Fibroblast of mammary gland (primary cell): ENCODE results near the gene TESK1.
"Not testable (repeated sequence)": the region's sequence is repeated elsewhere in the genome, so short reads cannot be mapped to it uniquely, and the experiment has no call there.

Experiments
- DNase-seq: peaks from one replicate; pipeline ENCODE4 v3.0.0-alpha.2; 2010; ENCODE audit warnings: low read depth
- H3K4me3 ChIP-seq: 2 replicates; pipeline ENCODE4 v1.5.1; 2011; ENCODE audit warnings: low read depth, mild to moderate bottlenecking, low read length, moderate library complexity; ENCODE audit not compliant: control insufficient read depth
- TF ChIP-seq, protein P1 (sequence below): conservative IDR thresholded peaks from 2 replicates; pipeline ENCODE4 v1.5.1; 2011; ENCODE audit warnings: low read depth, low read length, inconsistent platforms; ENCODE audit not compliant: control insufficient read depth, insufficient read depth

Gene TESK1

DNA sequence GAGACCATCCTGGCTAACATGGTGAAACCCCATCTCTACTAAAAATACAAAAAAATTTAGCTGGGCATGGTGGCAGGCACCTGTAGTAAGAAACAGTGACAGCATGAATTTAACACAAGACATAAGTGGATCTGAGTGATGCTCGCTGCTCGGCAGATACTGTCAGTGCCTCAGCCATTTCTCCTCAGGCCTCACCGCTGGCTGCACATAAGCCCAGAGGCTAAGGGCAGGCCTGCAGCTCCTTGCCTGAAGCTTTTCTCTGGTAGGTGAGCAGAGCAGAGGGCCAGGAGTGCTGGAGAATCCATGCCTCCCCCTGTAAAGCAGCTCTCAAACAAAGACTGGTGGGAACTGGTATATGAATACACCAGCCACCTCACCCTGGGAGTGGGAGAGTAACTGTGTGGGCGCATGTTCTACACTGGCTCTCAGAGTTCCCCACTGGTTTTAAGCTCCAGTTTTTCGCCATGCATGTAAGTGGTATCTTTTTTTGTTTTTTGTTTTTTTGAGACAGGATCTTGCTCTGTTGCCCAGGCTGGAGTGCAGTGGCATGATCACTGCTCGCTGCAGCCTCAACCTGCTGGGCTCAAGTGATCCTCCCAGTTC lies 23.4 kb downstream of the TESK1 start:
- H3K4me3 ChIP-seq, result no peak overlapping the region
- TF ChIP-seq, protein P1, sequence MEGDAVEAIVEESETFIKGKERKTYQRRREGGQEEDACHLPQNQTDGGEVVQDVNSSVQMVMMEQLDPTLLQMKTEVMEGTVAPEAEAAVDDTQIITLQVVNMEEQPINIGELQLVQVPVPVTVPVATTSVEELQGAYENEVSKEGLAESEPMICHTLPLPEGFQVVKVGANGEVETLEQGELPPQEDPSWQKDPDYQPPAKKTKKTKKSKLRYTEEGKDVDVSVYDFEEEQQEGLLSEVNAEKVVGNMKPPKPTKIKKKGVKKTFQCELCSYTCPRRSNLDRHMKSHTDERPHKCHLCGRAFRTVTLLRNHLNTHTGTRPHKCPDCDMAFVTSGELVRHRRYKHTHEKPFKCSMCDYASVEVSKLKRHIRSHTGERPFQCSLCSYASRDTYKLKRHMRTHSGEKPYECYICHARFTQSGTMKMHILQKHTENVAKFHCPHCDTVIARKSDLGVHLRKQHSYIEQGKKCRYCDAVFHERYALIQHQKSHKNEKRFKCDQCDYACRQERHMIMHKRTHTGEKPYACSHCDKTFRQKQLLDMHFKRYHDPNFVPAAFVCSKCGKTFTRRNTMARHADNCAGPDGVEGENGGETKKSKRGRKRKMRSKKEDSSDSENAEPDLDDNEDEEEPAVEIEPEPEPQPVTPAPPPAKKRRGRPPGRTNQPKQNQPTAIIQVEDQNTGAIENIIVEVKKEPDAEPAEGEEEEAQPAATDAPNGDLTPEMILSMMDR, result no peak
- DNase-seq, result no peak

DNA sequence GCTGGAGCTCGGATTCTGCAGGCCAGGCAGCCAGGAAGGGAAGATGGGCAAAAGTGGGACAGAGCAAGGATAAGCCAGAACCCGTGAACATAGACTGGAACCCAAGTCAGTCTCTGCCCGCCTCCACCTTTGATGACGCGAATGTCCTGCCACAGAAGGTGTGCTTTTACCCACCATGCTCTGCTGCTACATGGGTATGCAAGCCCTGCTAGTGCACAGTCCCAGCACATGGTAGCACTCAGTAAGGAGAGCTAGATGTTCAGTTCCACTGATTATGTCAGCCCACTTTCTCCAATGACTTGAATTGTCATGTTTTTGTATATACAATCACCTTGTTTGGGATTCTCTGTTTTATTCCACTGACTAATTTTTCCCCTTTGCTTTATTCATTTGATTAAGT lies 24.5 kb downstream of the TESK1 start:
- TF ChIP-seq, protein P1, result no peak
- DNase-seq, result no peak
- no peak overlapping the region for H3K4me3 ChIP-seq

DNA sequence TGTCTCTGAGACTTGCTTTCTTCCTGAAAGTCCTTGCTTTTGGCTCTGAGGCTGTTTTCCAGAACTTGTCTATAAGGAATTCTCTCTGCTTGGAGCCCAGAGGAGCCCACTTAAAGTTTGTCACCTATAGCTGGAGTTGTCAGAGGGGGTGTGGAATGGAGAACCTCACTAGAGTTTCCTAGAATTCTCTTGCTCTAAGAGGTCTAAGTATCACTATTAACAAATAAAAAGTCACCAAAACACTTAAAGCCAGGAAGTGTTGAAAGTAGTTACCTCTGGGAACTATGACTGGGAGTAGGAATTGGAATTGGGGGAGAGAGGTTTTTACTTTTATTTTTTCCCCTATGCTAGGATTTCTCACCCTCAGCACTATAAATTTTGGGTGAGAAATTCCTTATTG lies 30.7 kb downstream of the TESK1 start:
- no peak for DNase-seq
- TF ChIP-seq, protein P1, result no peak
- H3K4me3 ChIP-seq, result no peak overlapping the region

DNA sequence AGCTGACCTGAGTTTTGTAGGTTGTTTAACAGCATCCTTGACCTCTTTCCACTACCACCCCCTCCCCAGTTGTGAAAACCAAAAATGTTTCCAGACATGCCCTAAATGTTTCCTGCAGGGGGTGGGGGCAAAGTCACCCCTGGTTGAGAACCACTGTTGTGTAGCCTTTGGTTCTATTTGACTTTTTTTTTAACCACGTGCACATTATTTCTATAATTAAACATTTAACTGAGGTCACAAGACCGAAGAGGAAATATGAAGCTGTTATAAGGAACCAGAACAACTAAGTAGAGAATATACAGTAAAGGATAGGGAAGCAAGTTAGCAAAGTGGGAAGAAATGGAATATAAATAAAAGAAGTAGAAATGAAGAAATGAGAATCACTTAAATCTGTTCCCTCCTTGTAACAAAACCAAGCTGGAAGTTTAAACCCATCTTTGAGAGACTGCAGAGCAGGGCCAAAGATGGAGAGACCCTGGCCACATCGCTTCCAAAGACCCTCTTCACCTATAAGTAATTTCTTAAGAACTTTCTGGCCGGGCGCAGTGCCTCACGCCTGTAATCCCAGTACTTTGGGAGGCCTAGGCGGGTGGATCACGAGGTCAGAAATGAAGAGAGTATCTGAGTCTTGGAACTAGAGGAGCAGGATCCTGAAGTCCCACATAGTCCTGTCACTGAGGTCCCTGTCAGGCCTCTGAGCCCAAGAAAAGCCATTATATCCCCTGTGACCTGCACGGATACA lies 31.2 kb downstream of the TESK1 start:
- DNase-seq, result no peak
- no peak overlapping the region for H3K4me3 ChIP-seq
- TF ChIP-seq, protein P1, result no peak

DNA sequence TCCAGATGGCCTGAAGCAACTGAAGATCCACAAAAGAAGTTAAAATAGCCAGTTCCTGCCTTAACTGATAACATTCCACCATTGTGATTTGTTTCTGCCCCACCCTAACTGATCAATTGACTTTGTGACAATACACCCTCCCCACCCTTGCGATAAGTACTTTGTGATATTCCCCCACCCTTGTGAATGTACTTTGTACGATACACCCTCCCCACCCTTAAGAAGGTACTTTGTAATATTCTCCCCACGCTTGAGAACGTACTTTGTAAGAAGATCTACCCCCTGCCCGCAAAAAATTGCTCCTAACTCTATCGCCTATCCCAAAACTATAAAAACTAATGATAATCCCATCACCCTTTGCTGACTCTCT lies 31.8 kb downstream of the TESK1 start:
- DNase-seq, H3K4me3 ChIP-seq: not testable (repeated sequence)

DNA sequence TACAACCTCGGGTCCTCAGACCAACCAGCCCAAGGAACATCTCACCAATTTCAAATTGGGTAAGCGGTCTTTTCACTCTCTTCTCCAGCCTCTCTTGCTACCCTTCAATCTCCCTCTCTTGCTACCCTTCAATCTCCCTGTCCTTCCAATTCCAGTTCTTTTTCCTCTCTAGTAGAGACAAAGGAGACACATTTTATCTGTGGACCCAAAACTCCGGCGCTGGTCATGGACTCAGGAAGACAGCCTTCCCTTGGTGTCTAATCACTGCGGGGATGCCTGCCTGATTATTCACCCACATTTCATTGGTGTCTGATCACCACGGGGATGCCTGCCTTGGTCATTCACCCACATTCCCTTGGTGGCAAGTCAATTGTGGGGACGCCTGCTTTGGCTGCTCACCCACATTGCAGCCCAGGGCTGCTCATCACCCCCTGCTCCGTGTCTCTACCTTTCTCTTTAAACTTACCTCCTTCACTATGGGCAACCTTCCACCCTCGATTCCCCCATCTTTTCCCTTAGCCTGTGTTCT lies 32.4 kb downstream of the TESK1 start:
- DNase-seq, H3K4me3 ChIP-seq: not testable (repeated sequence)

DNA sequence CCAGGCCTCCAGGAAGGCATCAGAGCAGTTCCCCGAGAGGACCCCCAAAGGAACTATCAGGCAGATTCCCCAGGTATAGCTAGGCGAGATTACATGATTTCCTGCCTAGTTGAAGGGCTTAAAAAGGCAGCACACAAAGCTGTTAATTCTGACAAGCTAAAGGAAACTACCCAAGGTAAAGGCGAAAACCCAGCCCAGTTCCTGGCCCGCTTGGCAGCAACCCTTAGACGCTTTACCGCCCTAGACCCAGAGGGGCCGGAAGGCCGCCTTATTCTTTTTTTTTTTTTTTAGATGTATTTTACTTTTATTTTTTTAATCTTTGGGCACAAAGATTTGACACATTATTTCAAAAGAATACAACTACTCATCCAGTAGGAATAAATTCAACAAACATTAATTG lies 33.7 kb downstream of the TESK1 start:
- not testable (repeated sequence) for DNase-seq, H3K4me3 ChIP-seq

DNA sequence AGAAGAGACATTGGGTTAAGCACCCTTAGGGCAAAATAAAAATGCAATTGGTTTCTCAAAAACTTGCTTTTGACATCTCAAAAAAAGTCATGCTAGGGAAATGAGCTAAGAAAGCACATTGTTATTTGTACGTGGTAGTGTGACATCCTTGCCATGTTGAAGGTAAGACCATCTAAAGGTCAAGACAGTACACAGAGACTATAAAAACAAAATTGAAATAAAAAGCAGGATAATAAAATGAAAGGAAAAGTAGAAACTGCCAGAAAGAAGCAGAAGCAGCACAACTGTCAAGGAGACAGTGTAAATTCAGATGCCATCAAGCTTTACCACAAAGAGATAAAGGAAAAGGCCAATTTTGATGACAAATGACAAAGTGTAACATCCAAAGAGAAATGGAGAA lies 34.2 kb downstream of the TESK1 start:
- not testable (repeated sequence) for H3K4me3 ChIP-seq, DNase-seq

DNA sequence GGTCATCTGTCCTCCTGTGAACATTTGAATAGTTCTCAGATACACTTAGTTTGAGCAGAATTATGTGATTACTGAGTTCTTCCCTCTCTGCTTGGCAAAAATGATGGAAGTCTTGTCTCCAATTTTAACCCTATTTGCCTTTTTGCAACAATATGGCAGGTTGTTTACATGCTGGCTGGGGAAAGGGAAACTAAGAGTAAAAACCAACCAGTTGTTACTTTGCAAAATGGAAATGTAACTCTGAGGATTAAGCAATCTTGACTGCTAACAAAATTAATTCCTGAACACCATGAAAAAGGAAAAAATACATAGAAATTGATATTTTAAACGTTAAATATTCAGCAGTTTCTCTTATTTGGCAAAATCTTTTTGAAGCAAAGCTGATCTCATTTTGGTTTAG lies 34.6 kb downstream of the TESK1 start:
- DNase-seq, result no peak
- H3K4me3 ChIP-seq, result no peak overlapping the region
- TF ChIP-seq, protein P1, result no peak

DNA sequence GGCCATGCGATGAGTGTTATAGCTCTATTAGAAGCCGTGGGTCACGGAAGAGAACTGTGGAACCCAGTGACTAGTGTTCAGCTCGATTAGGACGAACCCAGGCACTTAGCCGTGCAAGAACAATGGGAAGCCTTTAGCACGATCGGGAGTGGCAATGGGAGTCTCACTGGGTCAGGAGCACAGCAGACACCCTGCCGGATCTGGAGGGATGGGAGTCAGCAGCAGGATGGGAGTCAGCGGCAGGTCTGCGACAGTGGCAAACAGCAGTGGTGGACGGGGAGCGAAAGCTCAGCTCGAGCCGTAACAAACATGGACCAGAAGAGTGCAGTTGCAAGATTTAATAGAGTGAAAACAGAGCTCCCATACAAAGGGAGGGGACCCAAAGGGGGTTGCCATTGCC lies 35.4 kb downstream of the TESK1 start:
- H3K4me3 ChIP-seq, DNase-seq: not testable (repeated sequence)

DNA sequence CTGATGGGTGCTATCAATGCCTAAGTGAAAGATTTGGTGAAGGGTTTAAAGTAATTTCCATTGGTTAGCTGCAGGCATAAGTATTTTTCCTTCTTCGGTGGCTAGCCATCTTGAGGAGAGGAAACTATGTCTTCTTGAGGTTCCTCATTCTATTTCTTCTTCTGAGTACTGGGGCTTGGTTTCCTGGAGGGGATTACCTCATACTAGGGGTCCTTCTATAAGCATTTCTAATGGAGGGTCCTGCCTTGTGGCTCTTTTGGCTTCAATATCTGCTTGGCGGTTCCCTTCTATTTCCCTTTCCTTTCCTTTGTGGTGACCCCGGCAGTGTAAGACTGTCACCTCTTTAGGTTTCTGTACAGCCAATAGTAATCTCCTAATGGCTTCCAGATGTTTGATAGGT lies 36.4 kb downstream of the TESK1 start:
- not testable (repeated sequence) for DNase-seq, H3K4me3 ChIP-seq
